ENCODE data around the gene PRKCH.

The PRKCH gene

DNA sequence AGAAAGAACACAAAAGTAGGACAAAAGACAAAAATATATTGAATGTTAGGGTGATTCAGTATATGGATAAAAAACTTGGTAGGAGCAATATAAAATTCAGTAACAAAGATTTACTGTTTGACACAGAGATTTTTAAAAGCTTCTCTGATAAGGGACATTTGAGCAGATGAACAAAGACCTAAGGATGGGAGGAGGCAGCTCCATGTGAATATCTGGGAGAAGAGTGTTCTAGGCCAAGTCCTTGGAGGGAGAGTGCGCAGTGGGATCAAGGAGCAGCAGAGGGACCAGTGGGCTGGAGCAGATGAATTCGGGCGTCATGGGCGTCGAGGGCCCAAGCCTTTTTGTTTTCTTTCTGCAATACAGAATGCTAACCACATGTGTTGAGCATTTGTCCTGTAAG, 174.4 kb downstream of the PRKCH start:
- DNase-seq: no peak

DNA sequence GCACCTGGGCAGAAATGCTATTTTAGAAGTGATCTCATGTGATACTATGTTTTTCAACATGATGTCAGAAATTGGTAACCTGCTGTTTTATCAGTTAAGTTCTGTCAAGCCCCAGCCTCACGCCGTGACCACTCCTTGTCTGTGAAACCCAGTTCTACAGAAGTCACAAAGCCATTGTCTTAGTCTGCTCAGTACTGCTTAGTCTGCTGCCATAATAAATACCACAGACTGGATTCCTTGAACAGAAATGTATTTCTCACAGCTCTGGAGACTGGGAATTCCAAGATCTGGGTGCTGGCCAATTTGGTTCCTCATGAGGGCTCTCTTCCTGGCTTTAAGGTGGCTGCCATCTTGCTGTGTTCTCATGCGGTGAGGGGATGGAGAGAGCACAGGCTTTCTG, 176.9 kb downstream of the PRKCH start:
- no peak for DNase-seq

DNA sequence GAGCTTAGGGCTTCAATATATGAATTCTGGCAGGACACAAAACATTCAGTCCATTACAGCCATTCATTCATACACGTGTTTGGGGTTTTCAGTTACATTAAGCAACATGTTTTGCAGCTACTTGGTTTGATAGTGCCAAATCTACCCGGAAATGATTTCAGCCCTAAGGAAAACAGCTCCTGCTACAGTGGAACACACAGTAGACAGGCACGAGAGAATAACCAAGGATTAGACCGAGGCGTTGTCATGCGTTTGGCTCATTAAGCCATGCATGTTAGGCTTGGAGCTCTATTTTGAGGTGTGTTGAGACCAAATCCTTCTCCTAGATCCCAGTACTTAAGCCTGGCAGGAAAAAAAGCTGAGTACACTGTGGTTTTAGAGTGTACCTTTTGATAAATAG, 177.4 kb downstream of the PRKCH start:
- DNase-seq: no peak

DNA sequence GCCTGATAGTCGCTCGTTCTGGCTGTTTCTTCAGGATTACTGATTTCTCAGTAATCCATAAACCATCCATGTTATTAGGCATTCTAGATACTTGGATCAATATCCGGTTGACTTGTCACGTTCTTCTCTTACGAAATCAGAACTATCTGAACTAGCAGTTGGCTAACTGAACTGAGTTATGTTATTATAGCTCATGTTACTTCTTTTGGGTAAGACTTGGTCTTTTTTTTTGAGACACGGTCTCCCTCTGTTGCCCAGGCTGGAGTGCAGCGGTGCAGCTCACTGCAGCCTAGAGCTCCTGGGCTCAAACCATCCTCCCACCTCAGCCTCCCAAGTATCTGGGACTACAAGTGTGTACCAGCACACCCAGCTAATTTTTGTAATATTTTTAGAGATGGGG, 178.6 kb downstream of the PRKCH start:
- DNase-seq: no peak

DNA sequence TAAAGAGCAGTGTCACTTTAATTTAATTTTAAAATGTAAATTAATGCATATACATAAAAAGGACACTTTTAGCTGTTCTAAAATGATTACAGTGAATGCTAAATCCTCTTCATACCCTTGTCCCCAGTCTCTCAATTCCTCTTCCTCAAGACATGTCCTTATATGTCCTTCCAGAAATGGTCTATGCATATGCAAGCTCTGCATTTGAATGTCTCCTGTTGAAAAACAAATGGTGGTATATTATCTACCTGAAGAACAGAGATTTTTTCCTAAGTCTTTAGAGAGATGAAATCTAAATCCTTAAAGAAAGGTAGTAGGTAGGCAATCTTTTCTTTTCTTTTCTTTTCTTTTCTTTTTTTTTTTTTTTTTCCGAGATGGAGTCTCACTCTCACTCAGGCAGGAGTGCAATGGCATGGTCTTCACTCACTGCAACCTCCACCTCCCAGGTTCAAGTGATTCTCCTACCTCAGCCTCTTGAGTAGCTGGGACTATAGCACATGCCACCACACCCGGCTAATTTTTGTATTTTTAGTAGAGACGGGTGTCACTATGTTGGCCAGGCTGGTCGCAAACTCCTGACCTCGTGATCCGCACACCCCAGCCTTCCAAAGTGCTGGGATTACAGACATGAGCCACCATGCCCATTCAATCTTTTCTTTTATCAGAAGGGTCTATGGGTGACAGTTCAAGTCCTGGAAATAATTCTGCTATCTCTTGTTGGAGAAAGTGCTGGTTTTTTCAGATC, 180.5 kb downstream of the PRKCH start:
- DNase-seq: no peak

DNA sequence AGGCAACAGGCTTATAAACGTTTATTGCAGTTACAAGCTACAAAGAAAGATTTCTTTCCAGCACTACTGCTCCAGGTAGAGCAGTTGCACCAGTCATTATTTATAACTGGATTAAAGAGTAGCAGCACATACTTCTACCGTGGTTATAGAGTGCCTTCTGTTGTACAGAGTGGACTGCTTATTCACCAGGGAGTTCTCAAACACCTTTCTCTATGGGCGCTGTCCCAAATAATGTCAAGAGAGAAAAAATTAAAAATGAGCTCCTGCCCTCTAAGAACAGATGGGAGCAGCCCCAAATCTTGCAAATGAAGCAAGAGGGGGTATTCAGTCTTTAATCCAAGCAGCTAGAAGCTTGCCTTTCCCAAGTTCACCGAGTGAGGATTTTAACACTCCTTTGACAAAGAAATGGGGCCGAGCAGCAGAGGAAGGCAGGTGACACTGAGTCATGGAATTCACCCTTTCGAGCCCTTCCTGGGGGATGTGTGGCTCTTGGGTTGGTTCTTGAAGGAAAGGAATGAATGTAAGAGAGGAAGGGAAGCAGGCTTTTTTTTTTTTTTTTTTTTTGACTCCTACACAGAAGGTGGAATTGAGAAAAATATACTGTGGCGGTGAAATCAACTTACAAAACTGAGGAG, 181.2 kb downstream of the PRKCH start:
- no peak for DNase-seq

DNA sequence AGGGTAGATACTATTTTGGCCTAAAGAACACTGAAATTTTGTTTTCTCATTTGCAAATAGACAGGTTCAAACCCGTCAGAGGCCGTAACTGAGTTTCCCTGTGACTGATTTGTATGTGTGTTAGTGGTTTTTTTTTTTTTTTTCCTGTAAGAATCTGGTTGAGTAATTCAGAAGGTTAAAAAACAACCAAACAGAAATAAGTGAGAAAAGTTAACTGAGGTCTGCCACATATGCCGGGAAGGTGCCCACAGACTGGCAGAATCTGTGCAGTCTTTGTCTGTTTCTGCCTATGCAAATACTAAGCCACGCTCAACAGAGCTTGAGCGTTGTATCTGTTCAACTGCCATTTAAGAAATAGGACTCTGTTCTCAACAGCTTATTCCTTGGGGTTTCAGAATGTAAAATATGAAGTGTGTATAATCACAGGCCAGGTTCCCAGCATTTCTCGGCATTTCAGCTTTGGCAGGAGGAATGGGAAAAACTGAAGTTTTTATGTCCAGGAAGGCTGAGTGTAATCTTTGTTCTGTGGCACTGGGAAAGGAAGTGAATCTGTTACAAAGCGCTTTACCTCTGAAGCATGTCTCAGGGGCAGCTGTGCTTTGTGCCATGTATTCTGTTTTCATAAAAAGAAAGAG, 181.9 kb downstream of the PRKCH start:
- no peak for DNase-seq

DNA sequence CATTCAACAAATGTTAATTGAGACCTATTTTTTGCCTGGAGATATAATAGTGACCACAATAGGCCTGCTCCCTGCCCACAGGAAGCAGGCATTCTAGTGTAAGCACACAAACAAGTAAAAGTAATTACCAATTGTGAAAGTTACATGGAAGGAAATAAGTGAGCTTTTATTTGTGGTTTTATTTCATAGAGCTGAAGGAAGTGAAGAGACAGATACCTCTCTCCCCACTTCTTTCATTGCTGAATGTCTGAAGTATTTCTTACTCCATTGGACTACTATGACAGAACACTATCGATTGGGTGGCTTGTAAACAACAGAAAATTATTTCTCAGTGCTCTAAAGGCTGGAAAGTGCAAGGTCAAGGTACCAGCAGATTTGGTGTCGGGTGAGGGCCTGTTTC, 183.5 kb downstream of the PRKCH start:
- no peak for DNase-seq

DNA sequence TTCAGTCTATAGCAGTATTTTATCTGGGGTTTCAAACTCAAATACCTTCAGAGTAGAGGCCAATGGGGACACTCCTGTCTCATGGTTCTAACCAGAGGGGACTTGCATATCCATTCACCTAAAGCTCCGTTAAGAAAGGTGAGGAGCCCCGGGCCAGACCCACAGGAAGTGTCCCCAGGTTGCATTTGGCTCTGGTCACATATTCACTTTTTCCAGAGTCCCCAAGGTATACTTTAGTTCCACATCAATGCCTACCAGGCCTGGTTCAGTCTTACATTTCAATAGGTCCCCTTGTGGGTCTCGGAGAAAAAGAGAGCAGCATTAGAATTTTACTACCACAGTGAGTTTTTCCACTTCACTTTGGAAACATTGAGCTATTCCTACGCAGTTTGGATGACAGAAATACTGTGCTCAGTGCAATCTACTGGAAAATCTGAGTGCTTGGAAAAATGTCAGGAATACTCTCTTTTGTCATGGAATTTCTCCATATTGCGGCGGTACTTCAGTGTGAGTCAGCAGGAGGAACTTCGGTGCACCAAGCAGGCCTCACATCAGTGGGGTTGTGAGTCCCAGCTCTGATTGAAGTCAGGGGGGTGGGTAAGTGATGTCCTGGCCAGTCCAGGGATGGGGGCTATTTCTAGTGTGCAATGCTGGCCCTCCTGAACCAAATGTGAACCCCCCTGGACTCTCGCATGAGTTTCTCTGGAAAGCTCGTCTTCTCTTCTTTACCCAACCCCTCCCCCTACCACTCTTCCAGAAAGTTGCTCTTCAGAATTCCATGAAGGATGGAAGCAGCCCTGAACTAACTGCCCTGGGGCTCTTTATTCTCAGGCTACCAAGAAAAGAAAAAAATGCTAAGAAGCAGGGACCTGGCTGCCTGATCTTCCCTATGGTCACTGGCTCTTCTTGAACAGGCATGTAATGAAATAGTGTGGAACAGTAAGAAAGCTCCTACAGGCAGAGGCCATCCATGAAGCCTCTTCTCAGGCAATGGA, 184.7 kb downstream of the PRKCH start:
- DNase-seq: no peak

DNA sequence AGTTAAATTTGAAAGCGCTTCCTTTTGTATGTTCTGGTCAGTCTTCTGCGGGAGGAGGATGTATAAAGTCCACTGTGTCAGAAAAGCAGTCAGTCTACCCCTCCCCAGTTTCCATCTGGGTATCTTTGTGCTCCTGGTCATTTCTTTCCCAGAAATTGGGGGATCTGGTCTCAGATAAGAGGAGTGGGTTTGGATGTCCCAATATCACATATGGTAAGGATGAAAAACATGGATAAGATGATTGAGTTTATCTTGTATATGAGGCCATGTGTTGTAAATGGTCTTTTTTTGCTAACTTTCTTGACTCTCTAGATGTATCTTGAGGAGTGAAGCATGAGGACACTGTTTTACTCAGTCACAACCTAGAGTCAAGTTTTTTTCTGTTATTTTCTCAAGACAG, 187.1 kb downstream of the PRKCH start:
- DNase-seq: no peak

DNA sequence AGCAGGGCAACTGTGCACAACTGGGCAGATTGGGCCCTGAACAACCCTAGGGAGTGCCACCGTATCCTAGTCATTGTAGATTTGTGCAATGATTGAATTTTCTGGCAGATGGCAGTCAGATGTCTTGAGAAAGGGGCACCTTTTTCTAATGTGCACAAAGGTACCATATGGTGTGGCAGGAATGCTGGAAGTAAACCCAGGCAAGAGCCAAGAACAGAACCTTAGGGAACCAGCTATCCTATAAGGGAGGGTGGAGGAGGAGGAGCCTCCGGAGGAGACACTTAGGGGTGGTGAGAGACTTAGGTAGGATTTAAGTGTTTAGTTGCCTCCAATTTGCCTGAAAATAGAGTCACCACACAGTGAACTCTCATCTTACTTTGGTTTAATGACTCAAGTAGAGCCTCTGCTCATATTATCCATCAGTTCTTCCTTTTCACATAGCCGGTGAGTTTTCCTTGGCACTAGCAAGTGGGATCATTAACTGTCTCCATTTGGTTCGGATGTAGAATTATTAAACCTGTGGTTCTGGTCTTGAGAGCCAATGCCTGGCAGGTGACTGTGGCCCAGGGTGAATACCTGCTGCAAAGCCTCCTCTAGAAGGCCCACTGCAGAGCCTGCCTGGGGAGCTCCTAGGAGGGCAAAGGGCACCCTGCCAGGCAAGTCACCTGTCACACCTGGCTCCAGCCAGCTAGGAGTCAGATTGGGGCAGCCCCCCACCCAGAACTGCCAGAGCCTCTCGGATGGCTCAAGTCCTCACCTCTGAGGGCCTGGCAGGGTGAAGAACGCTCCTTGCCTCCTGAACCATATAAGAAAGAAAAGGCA, 189.6 kb downstream of the PRKCH start:
- no peak for DNase-seq

DNA sequence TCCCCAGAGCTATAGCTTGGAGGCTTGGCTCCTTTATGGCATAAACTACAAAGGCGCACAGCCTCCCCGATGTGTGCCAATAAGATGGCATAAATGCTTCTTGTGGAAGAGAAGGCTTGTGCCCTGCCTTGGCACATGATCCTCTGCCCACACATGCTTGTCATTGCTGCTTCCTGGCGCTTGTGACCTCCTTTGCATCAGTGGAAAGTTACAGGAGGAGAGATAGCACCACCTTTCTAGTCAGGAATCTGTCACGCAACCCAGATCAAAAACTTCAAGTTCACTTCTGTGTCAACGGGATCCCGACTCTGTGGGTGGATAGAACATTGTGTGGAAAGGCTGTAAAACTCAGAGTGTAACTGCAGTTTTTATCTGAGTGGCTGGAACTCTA, 190.2 kb downstream of the PRKCH start:
- no peak for DNase-seq

DNA sequence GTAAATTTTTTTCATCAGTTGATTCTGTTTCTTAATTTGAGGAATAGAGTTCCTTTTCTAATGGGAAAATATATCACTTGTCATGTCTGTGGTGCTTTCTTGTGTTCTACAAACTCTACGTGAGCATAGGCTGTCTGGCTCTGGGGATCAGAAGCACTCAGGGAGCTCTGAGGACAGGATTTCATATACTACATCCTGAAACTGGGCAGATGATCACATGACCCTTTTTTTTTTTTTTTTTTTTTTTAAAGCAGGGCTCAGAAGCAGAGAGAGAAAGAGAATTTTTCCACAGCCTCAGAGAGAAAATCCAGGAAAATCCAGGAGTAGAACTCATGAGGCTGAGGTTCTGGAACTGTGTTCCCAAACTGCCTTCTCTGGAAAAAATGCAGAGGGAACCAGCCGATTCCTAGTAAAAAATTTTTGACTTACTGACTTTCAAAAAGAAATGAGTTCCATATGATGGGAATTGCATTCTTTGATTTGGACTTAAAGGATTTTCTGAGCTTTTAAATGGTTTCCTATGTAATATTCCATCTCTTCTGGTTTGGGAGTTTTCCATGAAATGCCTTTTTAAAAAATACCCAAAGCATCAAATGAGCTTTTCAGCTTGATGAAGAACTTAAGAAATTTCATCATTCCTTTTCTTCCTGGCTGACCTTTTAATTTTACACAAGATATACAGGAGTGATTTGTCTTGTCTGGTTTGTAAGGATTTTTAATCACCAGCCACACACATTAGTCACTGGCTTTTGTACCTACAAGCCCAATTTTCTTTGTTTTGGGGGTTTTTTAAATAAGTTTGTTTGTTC, 190.9 kb downstream of the PRKCH start:
- no peak for DNase-seq

DNA sequence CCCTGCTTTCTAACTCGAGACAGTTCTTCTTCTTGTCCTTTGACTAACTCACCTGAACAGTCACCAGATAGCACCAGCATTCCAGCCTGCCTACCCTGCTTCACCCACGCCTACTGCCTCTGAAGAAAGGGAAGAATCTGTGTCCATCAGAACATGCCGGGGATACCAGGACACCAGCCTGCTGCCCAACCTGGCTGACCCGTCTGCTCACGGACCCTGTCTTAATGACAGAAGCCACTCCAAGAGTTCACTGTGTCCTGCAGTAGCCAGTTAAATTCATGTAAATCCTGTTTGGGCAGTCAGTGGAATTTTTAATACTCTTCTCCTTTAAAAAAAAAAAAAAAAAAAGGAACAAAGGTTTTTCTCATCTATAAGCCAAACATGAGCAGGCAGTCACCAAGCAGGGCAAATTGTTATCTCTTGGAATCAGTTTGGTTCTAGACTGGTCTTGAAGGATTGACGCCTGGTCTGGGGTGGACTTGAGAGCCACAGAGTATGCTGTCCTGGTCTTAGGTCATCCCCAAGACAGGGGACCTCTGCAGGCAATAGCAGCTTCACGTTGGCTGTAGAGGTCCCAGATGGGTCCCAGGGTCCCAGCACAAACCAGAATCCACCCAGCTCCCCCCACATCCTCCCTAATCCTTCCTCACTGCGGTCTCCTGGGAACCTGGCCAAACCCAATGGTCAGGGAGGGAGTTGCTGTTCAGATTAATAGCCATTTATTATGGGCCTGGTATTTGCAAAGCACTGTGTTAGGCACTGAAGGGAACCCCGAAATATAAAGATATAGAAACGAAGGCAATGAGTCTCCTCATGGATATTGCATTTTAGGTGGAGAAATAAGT, 192.8 kb downstream of the PRKCH start:
- no peak for DNase-seq

DNA sequence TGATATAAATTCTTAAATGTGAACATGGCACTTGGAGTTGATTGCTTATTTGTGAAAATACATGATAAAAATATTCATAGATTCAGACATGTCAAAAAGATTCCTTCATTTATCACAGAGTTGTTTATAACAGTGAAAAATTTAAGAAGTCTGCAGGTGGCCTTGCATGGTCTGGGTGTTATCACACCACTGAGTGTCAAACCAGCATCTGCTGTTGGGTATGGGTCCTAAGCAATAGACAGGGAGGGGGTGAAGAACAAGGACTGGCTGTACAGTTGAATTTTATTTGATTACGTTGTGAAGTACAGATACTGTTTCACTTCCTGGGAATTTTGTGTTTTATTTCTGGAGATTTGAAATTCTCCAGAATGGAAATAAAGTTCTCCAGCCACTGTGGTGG, 193.5 kb downstream of the PRKCH start:
- no peak for DNase-seq

DNA sequence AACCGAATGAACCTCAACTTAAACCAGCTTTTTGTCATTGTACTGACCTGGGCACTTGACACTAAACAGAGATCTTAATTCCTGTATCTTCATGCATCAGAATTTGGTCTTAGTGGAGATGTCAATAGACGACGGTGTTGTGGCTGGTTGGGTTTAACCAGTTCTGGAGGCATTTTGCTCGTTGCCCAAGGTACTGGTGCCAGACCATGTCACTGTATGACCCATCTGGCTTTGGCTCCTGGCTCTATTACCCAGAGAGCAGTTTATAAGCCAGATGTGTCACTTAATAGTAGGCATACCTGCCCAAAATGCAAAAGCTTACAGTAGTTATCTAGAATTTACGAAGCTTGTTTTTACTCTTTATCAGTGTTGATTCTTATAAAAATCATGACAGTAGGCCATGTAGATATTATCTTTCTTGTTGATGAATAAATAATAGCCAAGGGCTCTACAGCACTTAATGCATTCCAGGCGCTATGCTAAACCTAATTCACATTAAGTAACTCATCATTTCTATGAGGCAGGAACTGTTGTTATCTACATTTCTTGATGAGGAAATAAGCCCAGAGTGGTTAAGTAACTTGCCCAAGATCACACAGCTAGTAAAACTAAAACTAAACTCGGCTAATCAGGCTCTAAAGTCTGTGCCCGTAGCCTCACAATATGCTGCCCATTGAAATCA, 194.2 kb downstream of the PRKCH start:
- no peak for DNase-seq

DNA sequence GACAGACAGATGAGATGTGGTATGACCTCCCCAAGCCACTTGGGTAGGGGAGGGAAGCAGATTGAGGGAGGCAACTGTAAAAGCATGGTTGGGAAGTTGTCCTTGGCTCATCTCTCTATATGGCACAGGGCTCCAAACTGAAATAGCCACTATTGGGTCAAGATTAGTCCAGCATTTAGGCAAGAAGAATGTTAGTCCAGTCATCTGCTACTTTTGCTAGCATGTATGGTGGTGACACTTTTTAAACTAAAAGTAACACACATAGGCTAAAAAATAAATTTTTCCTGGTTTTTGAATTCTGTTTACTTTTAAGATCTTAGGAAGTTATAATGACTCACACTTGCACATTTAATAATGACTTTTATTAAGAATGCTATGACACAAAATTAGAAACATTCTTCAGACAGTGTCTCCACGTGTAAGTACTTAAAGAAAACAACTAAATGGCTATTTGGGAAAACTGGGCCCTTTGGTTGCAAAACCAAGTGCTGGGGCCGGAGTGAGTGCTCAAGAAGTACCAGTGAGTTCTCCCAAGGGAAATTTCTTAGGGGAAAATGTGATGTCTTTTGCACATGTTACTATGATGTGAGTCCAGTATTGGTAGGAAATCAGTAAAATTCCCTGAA, 194.9 kb downstream of the PRKCH start:
- no peak for DNase-seq

DNA sequence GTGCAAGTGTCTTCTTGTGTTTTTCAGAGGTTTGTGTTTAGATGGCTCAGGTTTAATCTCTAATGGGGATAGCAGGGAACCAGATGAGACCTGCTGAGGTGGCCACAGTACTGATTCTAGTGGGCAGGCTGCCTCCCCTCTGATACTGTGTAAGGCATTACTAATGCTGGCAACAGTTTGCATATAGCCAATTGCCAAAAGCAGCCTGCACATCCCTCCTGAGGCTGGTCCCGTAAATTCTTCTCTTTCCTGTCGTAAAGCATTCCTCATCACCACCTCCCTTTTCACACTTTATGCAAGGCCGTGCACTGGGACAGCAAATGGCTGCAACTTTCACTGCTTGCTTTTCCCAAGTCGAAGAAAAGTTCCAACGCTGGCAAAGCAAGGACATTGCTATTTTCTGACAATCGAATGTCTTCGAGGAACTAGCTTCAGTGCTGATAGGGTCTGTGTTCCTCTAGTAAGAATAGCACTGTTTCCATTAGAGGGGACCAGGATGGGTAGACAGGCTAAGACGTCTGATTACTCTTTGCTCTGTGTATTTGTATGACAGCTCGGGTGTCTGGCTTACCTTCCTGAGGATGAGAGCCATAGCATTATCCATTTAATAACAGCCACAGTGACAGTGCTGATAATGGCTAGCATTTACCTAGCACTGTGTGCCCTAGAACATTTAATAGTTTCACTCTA, 195.7 kb downstream of the PRKCH start:
- no peak for DNase-seq

DNA sequence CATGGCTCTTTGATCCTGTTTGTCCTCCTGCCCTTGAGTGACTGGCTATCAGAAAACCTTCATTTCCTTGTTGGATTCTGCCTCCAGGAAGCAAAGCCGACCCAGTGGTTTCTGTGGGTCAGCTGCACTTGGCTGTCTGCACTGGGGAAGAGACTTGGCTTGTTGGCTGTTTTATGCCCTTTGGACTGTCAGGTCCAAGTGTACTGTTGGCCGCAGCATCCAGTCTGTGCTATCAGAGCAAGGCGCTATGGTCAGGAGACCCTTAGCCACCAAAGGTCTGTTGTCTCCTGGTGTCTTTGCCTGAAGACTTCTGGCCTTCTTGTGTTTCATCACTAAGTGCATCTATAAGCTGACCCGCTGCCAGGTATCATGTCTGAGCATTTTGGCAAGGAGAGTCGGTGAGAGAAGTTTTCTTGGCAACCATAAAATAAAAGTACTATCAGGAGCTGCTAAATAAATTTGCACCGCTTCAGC, 196.6 kb downstream of the PRKCH start:
- no peak for DNase-seq
